Occipital lobe (tissue), 2 donors: ENCODE results near the gene RPL15. TPM values are rescaled to one million over a fixed set of nuclear protein-coding genes. Genes with fewer than 3 reads are reported as not detected.

ENCODE experiments used
- DNase-seq: peaks from one replicate; lab custom pipeline; 2025; lab: John Stamatoyannopoulos, UW
- total RNA-seq: library from RNA; depleted of rRNA; stranded (reverse); fragments of >200 nt; gene quantifications from one replicate; pipeline ENCODE4 v1.2.3, GENCODE V29; 2014

The RPL15 gene
- total RNA-seq, 1 donor from 2014 or later: 2,822 TPM

- DNase-seq: no peak
Observed at GRCh38 chr3:23928524-23928923, 11.6 kb downstream of the RPL15 start.

- DNase-seq: no peak
Observed at GRCh38 chr3:23931597-23931996, 14.7 kb downstream of the RPL15 start.

GRCh38 chr3:23932571-23932970, 15.6 kb downstream of the RPL15 start:
- DNase-seq: no peak

GRCh38 chr3:23934253-23934652, 17.3 kb downstream of the RPL15 start:
- DNase-seq: no peak

GRCh38 chr3:23937296-23937695, 20.4 kb downstream of the RPL15 start:
- no peak for DNase-seq

GRCh38 chr3:23938688-23939087, 21.8 kb downstream of the RPL15 start:
- DNase-seq: no peak

- DNase-seq: no peak
Observed at GRCh38 chr3:23940775-23941174, 23.8 kb downstream of the RPL15 start.

GRCh38 chr3:23941440-23941839, 24.5 kb downstream of the RPL15 start:
- DNase-seq: no peak

GRCh38 chr3:23942546-23942945, 25.6 kb downstream of the RPL15 start:
- DNase-seq: no peak

- no peak for DNase-seq
Observed at GRCh38 chr3:23944007-23944783, 27.3 kb downstream of the RPL15 start.

- peak; percentile 78 for DNase-seq
Observed at GRCh38 chr3:23944861-23945662, 28.1 kb downstream of the RPL15 start, which contains the start of gene NR1D2. Gene NR1D2 (plus strand): TSS chr3:23945286. CDS start chr3:23945579, 293 bp downstream.

GRCh38 chr3:23945663-23945912, 28.7 kb downstream of the RPL15 start:
- no peak for DNase-seq

GRCh38 chr3:23945913-23946687, 29.2 kb downstream of the RPL15 start:
- peak; percentile 95 for DNase-seq

GRCh38 chr3:23948761-23949160, 31.8 kb downstream of the RPL15 start:
- no peak for DNase-seq

- no peak for DNase-seq
Observed at GRCh38 chr3:23949784-23950183, 32.9 kb downstream of the RPL15 start.

GRCh38 chr3:23950293-23950692, 33.4 kb downstream of the RPL15 start:
- DNase-seq: no peak

- DNase-seq: no peak
Observed at GRCh38 chr3:23952646-23953045, 35.7 kb downstream of the RPL15 start.

- DNase-seq: no peak
Observed at GRCh38 chr3:23953523-23953922, 36.6 kb downstream of the RPL15 start.

- no peak for DNase-seq
Observed at GRCh38 chr3:23954144-23954543, 37.2 kb downstream of the RPL15 start.

GRCh38 chr3:23956701-23957100, 39.8 kb downstream of the RPL15 start:
- DNase-seq: no peak

GRCh38 chr3:23959135-23959900, 42.4 kb downstream of the RPL15 start:
- DNase-seq: no peak
